Measurements from ENCODE around the gene BDH2.

GRCh38 chr4:103104886-103105285 is 5.3 kb upstream of the BDH2 start:
- TF ChIP-seq CTCF (IDR thresholded peaks at IDR 0.05) (no peak), POLR2AphosphoS5 (IDR thresholded peaks at IDR 0.05) (no peak), POLR2A (IDR thresholded peaks at IDR 0.05) (no peak)

Measured in stomach (tissue), 4 donors.